Natural killer cell (primary cell): ENCODE measurements around the gene CD79A. TPM values are rescaled to one million over a fixed set of nuclear protein-coding genes. Genes with fewer than 3 reads are reported as not detected.

ENCODE experiments used
- ATAC-seq, 3 donors: fragments of 150-1000 bp in 2 of 3; fragments of 200-7000 bp in 1 of 3; cut with Tn5 transposase; 1 replicate in 1 of 3; 2 replicates in 2 of 3; pipeline ENCODE4 v1.10.0; 2021; ENCODE audit warnings: mild to moderate bottlenecking in 2 of 3, moderate library complexity in 2 of 3
- DNase-seq, 2 donors: peaks; one replicate each; pipeline versions ENCODE4 v3.0.0 to v3.0.0-alpha.2; 2013 to 2021; ENCODE audit warnings: mixed read lengths in 1 of 2
- H3K27ac ChIP-seq: one replicate; pipeline ENCODE4 v1.5.1; 2013; ENCODE audit warnings: mild to moderate bottlenecking, low read length
- H3K27me3 ChIP-seq: one replicate; pipeline ENCODE4 v1.6.1; 2013; ENCODE audit warnings: low read length; ENCODE audit not compliant: control insufficient read depth, insufficient read depth
- H3K36me3 ChIP-seq: one replicate; pipeline ENCODE4 v1.6.1; 2013; ENCODE audit warnings: low read length; ENCODE audit not compliant: control insufficient read depth, insufficient read depth
- H3K4me1 ChIP-seq: one replicate; pipeline ENCODE4 v1.6.1; 2013; ENCODE audit warnings: low read length; ENCODE audit not compliant: control insufficient read depth, insufficient read depth
- H3K4me3 ChIP-seq: one replicate; pipeline ENCODE4 v1.5.1; 2013; ENCODE audit warnings: low read length
- H3K9me3 ChIP-seq: one replicate; pipeline ENCODE4 v1.6.1; 2013; ENCODE audit warnings: low read length; ENCODE audit not compliant: control insufficient read depth, insufficient read depth
- H3K27ac Mint-ChIP-seq, 2 donors: one replicate each; pipeline ENCODE4 v1.8.0; 2022; ENCODE audit warnings: mild to moderate bottlenecking in 2 of 2, mixed read lengths in 2 of 2, moderate library complexity in 1 of 2
- H3K27me3 Mint-ChIP-seq, 2 donors: one replicate each; pipeline ENCODE4 v1.8.0; 2022; ENCODE audit warnings: low read depth in 2 of 2, mixed read lengths in 2 of 2
- H3K36me3 Mint-ChIP-seq: one replicate; pipeline ENCODE4 v1.8.0; 2022; ENCODE audit warnings: mixed read lengths
- H3K4me1 Mint-ChIP-seq, 2 donors: one replicate each; pipeline ENCODE4 v1.8.0; 2022; ENCODE audit warnings: mixed read lengths in 2 of 2
- H3K4me3 Mint-ChIP-seq: one replicate; pipeline ENCODE4 v1.8.0; 2022; ENCODE audit warnings: mild to moderate bottlenecking, moderate library complexity, mixed read lengths
- H3K9me3 Mint-ChIP-seq, 2 donors: one replicate each; pipeline ENCODE4 v1.8.0; 2022; ENCODE audit warnings: mixed read lengths in 2 of 2
- WGBS: methylation state at CpG from one replicate; pipeline ENCODE4 v1.1.7; 2013; ENCODE audit warnings: missing lambda C conversion rate; ENCODE audit not compliant: insufficient coverage; 5-methylcytosine and 5-hydroxymethylcytosine counted together
- intact Hi-C: fragments of 100-400 bp; cut with micrococcal nuclease; formaldehyde crosslinking; loops from one replicate; pipeline ENCODE4 v1.14.2; 2022
- total RNA-seq, 4 donors: library from RNA; stranded (reverse); fragments of 120-200 nt in 1 of 4; gene quantifications; one replicate each; pipeline versions ENCODE4 v1.2.3 to v1.2.4, GENCODE V29; 2013 to 2022
- TF ChIP-seq, protein P1 (sequence below): fragments of 200-600 bp; IDR thresholded peaks from one replicate; pipeline ENCODE4 v1.8.0; 2022; ENCODE audit warnings: antibody characterized with exemption

The CD79A gene
- total RNA-seq, 3 donors from 2014 or later (not counting 1 experiment from before 2014, with no cell fraction given): 5.6 to 35.5 (median 6.0) TPM

DNA sequence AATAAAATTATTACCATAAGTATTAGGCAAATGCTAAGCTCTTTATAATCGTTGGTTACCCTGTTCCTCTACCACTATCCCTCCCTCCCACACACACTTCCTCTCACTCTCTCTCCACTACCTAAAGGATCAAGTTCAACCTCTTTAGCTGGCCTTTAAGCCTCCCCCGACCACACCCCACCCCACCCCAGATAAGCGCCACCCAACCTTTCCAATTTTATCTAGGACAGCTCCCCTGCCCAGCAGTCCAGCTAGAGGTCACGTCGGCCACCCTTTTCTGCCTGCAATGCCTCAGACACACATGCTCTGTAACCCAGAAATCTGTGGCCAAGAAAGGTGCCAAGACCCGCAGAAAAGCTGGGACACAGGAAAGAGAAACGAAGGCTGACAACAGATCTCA lies 33.7 kb upstream of the CD79A start:
- no peaks in the 10 kb centered on the region for H3K9me3 ChIP-seq
- TF ChIP-seq, protein P1, sequence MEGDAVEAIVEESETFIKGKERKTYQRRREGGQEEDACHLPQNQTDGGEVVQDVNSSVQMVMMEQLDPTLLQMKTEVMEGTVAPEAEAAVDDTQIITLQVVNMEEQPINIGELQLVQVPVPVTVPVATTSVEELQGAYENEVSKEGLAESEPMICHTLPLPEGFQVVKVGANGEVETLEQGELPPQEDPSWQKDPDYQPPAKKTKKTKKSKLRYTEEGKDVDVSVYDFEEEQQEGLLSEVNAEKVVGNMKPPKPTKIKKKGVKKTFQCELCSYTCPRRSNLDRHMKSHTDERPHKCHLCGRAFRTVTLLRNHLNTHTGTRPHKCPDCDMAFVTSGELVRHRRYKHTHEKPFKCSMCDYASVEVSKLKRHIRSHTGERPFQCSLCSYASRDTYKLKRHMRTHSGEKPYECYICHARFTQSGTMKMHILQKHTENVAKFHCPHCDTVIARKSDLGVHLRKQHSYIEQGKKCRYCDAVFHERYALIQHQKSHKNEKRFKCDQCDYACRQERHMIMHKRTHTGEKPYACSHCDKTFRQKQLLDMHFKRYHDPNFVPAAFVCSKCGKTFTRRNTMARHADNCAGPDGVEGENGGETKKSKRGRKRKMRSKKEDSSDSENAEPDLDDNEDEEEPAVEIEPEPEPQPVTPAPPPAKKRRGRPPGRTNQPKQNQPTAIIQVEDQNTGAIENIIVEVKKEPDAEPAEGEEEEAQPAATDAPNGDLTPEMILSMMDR: no peak
- H3K9me3 Mint-ChIP-seq: peaks cover 0 to 3% of the 10 kb centered on the region in 2 donors
- H3K4me1 ChIP-seq: no peaks in the 10 kb centered on the region
- no peak overlapping the region for H3K4me3 ChIP-seq
- no peak for DNase-seq
- H3K36me3 ChIP-seq: no peaks in the 10 kb centered on the region
- H3K27ac Mint-ChIP-seq: no peak overlapping the region
- H3K4me1 Mint-ChIP-seq: no peaks in the 10 kb centered on the region
- no peak for ATAC-seq
- H3K27me3 Mint-ChIP-seq: peaks cover 0 to 11% of the 10 kb centered on the region in 2 donors
- H3K27ac ChIP-seq: no peak overlapping the region
- no peak overlapping the region for H3K4me3 Mint-ChIP-seq
- intact Hi-C loops: no loop called here
- no peaks in the 10 kb centered on the region for H3K27me3 ChIP-seq
- H3K36me3 Mint-ChIP-seq: no peaks in the 10 kb centered on the region
- WGBS: 70% methylated on average over 7 of the region's 7 CpGs

DNA sequence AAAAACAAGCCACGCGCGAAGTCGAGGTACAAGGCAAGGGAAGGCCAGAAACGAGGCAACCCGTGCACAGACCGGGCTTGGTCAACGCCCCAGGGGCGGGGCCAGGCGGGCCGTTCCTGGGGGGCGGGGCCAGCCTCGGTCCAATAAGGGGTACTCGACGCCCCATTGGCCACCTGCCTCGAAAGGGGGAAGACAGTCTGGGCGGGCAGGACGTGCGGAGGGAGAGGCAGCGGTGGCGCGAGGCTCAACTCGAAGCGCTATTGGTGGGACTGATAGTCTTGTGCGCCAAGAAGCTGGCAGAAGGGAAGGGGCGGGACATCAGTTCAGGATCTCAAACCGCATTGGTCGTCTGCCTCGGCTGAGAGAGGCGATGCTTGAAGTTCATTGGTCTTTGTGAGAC lies 32.5 kb upstream of the CD79A start, which contains the start of gene LYPD4:
LYPD4 (minus strand) TSS at position 83 of the 400 bp plus-strand sequence. CDS start 5,398 bp downstream, outside the sequence.
- WGBS: 83% methylated on average over 30 of the region's 30 CpGs
- TF ChIP-seq, protein P1: no peak
- Mint-ChIP-seq H3K27me3 (peaks cover 0 to 4% of the 10 kb centered on the region in 2 donors), H3K4me3 (no peak within 1 kb of the TSS), H3K27ac (no peak within 1 kb of the TSS), H3K36me3 (no peaks in the 10 kb centered on the region), H3K4me1 (no peaks in the 10 kb centered on the region), H3K9me3 (peaks cover 0 to 3% of the 10 kb centered on the region in 2 donors)
- intact Hi-C loops: no loop called here
- H3K27ac ChIP-seq: no peak within 1 kb of the TSS
- ATAC-seq (no peak), DNase-seq (no peak)
- H3K4me1 ChIP-seq: no peaks in the 10 kb centered on the region
- H3K4me3 ChIP-seq: no peak within 1 kb of the TSS
- no peaks in the 10 kb centered on the region for H3K9me3 ChIP-seq
- no peaks in the 10 kb centered on the region for H3K36me3 ChIP-seq
- H3K27me3 ChIP-seq: no peaks in the 10 kb centered on the region

DNA sequence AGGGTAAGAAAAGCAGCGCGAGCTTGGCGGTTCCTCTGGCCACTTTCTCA lies 32.3 kb upstream of the CD79A start, which contains the start of gene DMRTC2:
DMRTC2 (plus strand) TSS at position 42 of the 50 bp plus-strand sequence. CDS start 2,387 bp downstream, outside the sequence.
- Histone ChIP-seq H3K27me3 (no peaks in the 10 kb centered on the region), H3K4me3 (no peak within 1 kb of the TSS), H3K4me1 (no peaks in the 10 kb centered on the region), H3K27ac (no peak within 1 kb of the TSS), H3K36me3 (no peaks in the 10 kb centered on the region), H3K9me3 (no peaks in the 10 kb centered on the region)
- H3K4me3 Mint-ChIP-seq: no peak within 1 kb of the TSS
- WGBS: 98% methylated on average over 3 of the region's 3 CpGs
- DNase-seq (no peak), ATAC-seq (no peak)
- H3K9me3 Mint-ChIP-seq: peaks cover 0 to 3% of the 10 kb centered on the region in 2 donors
- intact Hi-C loops: no loop called here
- H3K27ac Mint-ChIP-seq: no peak within 1 kb of the TSS
- H3K36me3 Mint-ChIP-seq: no peaks in the 10 kb centered on the region
- TF ChIP-seq, protein P1: no peak
- peaks cover 0 to 4% of the 10 kb centered on the region in 2 donors for H3K27me3 Mint-ChIP-seq
- H3K4me1 Mint-ChIP-seq: no peaks in the 10 kb centered on the region

DNA sequence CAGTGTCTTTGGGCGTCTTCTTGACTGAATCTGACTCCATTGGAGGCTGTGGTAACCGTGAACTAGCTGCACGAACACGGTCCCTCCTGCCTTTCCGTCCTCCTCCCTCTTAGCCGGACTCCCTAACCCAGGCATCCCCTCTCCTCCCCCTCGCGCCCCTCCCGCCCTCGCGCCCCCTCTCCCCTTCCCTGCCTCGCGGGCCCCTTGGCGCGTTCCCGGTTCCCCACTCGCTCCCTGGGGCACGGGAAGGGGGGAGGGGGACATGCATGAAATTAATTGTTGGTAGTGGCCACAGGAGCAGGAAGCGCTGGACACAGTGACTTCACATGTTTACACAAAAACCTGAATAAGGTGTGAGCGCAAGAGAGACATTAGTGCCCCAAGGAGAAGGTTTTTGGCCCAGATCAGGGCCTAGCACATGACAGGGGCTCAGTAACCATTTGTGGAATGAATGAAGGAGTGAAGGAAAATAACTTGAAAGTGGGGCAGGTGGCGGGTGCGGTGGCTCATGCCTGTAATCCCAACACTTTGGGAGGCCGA lies 32.0 kb upstream of the CD79A start:
- Mint-ChIP-seq H3K4me1 (no peaks in the 10 kb centered on the region), H3K27me3 (peaks cover 0 to 4% of the 10 kb centered on the region in 2 donors), H3K27ac (no peak overlapping the region), H3K36me3 (no peaks in the 10 kb centered on the region), H3K9me3 (peaks cover 0 to 3% of the 10 kb centered on the region in 2 donors), H3K4me3 (no peak overlapping the region)
- Histone ChIP-seq H3K27me3 (no peaks in the 10 kb centered on the region), H3K36me3 (no peaks in the 10 kb centered on the region), H3K9me3 (no peaks in the 10 kb centered on the region), H3K4me3 (no peak overlapping the region), H3K27ac (no peak overlapping the region), H3K4me1 (no peaks in the 10 kb centered on the region)
- ATAC-seq (no peak), DNase-seq (no peak)
- TF ChIP-seq, protein P1: no peak
- WGBS: 94% methylated on average over 19 of the region's 23 CpGs
- intact Hi-C loops: no loop called here
